GM03348 (cell line): ENCODE data around the gene SHISA4.

Experiments used
- DNase-seq: peaks from one replicate; pipeline ENCODE4 v3.0.0; 2012; ENCODE audit warnings: low spot score

The SHISA4 gene

DNA sequence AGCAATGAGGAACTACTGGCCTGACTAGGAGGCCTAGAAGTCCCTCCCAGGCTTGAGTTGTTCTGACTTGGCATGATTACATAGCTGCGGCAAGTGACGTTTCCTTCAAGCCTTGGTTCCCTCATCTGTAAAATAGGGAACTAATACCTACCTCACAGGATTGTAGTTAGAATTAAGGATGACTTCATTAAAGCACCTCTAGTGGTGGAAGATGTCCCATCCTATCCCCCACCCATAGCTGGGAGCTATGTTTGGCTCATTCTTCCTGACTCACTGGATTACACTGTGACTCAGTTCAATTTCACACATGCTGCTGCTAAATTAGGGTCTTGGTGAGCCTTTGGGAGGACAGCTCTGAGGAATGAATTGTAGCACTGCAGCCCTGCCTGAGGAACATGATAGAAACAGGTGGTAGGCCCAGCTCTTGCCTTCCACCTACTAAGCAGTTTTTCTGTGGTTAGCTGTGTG, 6.0 kb upstream of the SHISA4 start:
- peak; percentile 76 for DNase-seq

DNA sequence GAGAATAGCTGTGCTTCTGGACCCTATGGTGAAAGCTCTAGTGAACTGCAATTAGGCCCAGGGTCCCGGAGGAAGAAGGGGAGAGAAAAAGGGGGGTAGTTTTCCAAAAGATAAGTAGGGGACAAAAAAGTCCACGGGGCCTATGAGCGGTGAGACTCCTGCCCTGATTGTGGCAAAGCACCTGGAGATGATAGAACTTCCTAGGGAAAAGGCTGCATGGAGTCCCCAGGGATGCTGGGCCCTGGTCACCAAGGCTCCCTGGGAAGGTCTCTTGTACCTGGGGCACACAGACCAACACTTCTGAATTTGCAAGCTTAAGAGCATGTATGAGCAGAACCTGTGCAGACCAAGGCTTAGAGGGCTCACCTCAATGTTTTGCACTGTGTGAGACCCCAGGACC, 5.4 kb upstream of the SHISA4 start:
- no peak for DNase-seq

DNA sequence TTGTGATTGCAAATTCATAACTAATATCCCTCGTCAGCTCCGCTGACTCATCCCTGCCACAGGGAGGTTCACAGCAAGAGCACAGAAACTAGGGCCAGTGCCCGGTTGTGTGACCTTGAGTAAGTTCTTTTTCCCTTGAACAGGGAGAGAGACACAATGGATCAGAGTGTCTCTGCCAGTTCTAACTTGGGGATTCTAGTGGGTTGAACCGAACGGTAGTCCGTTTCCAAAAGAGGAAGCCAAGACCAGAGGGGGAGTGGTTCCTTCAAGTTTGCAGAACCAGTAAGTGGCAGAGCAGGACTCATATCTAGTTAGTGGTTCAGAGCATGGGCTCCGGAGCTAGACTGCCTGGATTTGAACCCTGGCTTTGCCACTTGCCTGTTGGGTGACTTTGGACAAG, 4.9 kb upstream of the SHISA4 start:
- peak; percentile 56 for DNase-seq

DNA sequence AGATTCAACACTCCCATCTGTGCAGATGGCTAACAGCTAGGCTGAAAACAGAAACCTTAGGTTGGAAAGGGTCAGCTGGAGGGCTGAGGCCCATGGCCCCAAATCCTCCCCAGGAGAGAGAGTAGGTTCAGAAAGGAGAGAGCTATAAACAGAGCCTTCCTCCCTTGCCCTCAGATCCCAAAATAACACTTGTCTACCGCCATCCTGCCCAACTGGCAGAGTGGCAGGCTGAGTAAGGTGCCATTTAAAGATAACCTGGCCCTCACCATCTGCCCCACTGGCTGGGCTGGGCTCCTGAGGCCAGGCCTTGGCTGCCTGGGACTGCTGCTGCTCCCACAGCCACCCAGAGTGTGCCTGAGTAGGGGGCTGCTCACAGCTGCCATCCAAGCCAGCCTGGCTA, 4.3 kb upstream of the SHISA4 start:
- no peak for DNase-seq

DNA sequence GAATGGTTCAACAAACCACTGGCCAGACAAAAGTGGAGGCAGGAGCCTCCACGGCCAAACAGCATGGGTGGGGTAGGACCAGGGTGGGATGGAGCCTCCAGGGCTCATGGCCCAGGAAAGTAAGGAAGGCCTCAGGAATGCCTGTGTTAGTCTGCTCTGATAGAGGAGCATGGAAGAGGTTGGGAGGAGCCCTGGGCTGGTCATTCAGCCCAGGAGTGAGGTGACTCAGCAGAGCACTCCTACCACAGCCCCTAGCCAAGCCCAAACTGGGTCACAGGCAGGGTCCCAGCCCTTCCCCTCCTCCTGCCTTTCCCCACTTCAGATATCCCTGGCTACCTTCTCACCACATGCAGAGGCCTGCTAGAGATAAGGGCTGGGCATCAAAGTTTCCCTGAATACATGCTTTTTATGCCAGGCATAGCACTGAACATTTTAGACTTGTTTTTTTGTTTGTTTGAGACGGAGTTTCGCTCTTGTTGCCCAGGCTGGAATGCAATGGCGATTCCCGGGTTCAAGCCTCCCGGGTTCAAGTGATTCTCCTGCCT, 3.1 kb upstream of the SHISA4 start:
- peak; percentile 82 for DNase-seq

DNA sequence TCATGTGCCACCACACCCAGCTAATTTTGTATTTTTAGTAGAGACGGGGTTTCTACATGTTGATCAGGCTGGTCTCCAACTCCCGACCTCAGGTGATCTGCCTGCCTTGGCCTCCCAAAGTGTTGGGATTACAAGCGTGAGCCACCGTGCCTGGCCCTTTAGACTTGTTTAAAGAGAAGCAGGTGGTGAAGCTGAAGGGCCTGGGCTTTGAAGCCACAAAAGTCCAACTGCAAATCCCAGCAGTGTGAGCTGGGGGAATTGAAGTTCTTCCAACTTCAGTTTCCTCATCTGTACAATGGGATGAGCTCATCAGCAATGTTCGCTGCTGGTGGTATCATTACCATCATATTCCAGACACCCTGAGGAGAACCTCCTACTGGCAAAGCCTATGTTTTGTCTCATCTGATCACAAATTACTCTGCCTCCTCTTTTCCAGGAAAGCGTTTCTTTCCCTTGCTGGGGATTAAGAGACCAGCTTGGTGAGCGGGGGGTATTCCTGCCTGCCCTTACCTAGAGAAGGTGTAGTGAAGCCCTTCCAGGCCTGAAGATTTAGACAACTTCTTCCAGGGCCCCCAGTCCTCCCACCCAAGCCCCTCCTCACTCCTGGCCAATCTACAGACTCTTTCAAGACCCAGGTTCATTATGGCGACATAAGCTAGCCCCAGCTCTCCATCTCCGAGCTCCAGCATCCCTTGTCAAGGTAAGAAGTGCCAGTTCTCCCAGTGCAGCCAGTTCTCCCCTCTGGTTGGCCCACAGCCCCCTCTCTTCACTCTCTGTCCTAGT, 2.4 kb upstream of the SHISA4 start:
- DNase-seq: no peak

DNA sequence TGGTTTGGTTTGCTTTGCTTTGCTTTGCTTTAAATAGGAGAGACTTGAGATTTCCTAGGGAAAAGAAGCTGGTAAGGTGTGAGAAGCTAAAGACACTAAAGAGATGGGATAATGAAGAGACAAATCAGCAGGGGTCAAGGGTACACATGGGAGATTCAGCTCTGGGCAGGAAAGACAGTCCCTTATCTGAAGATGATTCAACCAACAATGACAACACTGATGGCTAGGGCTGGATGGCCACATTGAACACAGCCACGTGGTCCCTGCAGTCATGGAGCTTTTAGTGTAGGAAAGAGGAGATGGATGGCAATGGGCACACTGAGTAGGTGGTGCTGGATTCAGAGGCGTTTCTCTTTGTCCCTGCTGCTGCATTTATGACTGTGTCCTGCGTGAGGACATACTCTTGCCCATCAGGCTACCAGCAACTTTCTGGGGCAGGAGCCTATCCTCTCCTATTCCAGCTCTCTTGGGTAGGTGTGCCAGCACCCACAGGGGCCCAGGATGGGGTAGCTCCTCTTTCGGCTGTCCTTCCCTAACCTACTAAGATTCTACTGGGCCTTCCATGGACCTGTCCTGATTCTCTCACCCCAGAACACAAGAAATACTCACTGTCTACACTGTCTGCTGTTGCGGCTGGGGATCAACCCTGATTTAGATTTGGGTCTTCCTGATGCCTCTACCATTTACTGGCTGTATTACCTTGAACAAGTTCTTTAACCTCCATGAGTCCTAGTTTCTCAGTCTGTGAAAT, 1.4 kb upstream of the SHISA4 start:
- no peak for DNase-seq

DNA sequence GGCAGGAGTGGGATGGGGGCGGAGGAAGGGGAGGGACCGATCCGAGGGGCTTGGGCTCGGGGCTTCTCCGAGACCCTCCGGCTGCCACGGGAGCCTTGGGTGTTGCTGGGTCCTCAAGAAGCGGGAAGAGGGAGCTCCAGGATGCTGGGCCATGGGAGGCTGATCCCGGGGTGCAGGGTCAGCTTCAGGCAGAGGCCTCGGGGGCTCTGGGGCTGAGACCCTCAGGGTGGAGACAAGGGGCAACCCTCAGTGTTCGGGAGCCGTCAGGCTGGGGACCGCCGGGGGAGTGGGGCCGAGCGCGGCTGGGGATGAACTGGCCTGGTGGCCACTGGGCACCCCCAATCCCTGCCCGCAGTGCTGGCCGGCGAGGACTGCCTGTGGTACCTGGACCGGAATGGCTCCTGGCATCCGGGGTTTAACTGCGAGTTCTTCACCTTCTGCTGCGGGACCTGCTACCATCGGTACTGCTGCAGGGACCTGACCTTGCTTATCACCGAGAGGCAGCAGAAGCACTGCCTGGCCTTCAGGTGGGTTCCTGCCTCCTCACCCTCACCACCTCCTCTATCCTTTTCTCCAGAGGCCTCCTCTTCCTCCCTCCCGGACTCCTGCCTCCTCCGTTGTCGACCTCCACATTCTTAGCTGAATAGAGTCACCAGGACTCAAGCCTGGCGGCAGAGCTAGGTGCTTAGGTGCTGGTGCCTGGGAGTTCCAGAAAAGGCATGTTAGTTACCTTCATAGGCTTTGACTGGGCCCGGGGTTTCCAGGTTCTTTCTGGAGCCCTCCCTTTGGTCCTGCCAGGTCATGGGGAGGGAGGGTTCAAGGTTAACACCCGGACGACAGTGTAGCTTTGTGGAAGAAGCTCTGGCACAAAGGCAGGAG, 631 bp downstream of the SHISA4 start:
- DNase-seq: no peak

DNA sequence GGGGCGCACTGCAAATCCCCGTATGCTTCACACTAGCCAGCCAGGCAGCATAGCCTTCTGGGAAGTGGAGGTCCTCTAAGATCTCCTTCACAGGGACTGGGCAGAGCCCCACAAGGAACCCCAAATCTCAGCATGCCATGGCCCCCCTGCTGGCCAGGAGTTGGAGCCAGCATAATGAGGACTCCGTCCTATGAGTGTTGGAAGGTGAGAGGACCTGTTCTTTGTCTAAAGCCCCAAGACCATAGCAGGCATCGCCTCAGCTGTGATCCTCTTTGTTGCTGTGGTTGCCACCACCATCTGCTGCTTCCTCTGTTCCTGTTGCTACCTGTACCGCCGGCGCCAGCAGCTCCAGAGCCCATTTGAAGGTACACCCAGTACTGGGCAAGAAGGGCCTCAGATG, 1.5 kb downstream of the SHISA4 start:
- no peak for DNase-seq

DNA sequence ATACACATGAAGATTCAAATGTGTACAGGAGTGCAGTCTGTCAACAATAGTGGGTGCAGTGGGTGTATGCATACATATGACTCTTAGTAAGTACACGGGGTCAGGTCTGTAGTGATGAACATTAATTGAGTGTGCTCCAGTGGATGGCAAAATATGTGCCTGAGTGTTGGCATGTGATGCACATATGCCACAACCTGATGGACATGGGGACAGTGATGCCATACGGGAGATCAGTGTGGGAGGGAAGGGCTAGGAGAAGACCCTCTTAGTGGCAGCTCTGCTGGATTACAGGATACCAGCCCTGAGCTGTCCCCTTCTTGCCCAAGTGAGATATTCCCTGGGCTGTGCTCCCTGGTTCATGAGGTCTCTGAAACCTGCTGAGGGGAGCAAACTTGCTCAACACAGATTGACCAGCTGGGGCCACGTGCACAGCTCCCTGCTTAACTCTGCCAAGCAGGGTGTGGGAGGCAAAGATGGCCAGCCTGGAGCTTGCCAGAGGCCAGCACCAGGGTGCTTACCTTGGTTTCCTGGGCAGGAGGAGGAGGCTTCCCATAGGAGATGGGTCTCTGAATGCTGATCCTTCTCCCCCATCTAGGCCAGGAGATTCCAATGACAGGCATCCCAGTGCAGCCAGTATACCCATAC, 2.2 kb downstream of the SHISA4 start:
- no peak for DNase-seq

DNA sequence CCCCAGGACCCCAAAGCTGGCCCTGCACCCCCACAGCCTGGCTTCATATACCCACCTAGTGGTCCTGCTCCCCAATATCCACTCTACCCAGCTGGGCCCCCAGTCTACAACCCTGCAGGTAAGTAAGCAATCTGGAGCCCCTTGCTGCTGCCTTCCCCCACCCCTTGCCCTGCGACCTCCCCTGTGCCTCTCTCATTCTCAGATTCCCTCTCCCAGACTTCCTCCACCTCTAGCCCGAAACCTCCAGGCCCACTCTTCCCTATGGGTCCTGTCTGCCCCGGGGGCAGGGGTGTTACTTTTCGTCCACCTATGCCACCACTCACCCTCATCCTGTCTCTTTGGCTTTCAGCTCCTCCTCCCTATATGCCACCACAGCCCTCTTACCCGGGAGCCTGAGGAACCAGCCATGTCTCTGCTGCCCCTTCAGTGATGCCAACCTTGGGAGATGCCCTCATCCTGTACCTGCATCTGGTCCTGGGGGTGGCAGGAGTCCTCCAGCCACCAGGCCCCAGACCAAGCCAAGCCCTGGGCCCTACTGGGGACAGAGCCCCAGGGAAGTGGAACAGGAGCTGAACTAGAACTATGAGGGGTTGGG, 2.9 kb downstream of the SHISA4 start:
- no peak for DNase-seq

DNA sequence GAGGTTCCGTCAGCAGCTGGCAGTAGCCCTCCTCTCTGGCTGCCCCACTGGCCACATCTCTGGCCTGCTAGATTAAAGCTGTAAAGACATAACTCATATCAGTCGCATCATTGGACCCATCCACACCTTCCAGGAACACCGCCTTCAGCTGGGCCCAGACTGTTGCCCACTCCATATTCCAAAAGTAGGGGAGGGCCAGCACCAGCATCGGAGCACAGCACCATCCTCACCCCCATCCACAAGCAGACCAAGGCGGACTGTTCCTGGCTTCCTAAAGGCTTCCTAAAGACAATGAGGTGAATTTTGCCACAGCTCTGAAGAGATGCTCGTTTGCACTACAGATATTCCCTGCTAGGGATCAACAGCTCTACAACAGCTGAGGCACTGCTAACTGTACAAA, 3.5 kb downstream of the SHISA4 start:
- no peak for DNase-seq

DNA sequence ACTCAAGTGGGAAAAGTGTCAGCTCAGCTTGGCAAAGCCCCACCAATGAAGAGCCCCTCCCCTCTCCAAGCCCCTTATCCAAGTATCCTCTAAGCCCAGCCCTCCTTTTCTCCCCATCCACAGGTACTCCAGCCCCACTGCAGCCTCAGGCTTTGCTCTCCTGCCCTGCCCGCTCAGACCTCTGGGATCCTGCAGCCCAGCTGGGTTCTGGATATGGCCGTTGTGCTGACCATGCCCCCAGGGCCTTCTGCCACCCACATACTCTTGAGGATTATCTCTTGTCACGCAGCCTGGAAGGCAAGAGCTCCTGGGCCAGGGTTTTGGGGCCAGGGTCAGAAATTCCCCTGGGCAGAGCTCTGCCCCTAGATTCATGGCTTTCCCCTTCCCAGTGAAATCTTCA, 4.7 kb downstream of the SHISA4 start:
- DNase-seq: no peak

DNA sequence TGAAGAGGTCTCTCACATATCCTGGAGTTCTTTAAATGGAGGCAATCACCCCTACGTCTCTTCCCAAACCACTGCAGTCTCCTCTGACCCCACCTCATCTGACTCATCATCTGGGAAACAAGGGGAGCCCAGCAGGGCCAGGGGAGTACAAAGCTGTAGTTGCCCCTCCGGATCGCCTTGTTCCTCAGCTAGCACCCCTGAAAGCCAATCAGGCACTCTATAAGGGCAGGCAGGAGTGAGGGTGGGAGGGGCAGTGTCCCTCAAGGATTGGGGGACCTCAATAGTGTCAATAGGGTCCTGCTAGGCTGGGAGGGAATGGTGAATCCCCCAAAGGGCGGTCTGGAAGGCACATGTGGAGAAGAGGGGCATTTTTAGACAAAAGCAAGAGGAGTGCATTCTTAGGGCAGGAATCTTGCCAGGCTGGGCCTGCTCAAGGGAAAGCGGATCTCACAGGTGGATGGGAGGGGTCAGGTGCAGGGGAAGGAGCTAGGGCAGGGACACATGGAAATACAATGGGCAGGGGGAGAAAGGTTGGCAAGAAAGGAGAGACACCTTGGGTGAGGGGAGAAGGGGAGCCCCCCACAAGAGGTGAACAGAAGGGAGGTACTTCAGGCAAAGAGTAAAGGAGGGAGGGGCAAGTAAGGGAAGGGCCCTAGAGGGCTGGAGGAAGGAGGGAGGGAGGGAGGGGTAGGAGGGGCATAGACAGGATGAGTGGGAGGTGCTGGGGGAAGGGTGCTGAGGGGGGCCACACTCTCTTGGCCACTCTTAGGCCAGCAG, 5.8 kb downstream of the SHISA4 start:
- DNase-seq: no peak

DNA sequence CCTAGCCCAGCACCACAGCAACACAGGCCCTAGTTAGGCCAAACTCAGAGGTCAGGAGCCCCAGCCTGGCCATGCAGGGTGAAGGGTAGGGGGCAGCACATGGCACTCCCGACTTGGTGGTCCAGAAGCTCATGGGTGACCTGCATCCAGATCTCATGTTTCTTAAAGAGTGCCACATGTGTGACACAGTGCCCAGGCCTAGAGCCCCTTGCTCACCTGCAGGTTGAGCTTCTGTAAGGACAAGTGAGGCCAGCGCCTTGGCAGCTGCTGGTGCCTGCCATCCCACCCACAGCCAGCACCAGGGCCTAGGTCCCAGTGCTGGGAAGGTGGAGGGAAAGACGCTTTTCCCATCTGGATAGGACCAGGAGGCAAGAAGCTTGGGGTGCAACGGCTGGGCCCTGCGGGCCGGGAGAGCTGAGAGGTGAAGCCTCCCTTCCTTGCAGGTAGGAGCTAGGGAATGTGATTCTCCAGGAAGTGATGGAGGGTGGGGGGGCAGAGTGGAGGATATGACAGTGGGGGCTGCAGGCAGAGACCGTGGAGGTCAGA, 6.5 kb downstream of the SHISA4 start:
- DNase-seq: no peak

DNA sequence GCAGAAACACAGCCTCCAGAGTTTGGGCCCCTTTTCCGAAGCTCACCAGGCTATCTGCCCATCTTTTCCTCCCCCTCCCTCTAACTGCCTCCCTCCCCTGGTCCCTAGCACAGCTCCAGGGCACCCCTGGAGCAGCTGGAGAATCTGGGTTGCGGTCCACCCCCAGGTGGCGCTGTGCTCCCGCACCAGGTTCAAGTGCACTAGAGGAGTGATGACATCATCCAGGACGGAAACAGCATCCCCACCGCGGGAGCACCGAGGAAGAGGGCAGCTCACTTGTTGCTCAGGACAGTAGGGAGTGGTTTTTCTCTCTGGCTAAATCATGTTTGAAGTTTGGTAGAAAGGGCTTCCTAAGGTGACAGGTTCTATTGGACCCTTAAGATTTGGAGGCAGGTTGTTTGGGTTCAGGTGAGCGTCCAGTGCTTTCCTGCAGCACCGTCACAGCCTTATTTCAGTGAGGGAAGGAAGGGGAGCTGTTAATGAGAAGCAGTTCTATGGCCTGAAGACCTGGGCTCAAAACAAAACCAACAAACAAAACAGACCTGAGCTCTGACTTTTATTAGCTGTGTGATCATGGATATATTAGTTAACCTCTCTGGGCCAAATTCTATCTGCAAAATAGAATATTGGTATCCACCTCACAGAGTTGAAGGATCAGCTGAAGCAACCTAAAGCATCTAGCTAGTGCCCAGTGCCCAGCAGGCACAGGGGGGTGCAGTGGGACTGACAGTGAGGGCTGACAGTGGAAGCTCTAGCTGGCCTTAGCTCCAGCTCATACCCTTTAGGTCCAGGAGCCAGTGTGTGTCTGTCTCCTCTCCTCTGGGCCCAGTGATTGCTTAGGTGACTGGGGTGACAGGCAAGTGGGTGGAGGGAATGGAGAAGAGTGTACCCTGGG, 7.5 kb downstream of the SHISA4 start:
- peak; percentile 90 for DNase-seq

DNA sequence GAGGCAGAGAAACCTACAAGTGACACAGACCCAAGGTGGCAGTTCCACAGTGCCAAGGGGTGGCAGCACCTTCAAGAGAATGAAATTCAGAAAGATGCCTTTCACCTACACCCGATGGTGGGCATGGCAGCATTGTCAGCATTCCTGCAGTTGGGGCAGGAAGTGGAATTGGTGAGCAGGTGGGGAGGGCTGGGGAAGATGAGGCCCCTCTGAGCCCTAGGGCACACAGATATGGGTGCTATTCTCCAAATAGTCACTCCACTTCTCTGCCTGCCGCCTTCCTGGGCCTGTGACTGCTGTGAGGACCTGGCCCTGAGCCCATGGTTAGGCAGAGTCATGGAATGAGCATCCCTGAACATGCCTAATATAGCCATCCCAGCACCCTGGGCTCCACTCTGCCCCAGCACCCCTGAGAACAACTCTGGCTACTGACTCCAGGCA, 8.3 kb downstream of the SHISA4 start:
- DNase-seq: peak; percentile 72

DNA sequence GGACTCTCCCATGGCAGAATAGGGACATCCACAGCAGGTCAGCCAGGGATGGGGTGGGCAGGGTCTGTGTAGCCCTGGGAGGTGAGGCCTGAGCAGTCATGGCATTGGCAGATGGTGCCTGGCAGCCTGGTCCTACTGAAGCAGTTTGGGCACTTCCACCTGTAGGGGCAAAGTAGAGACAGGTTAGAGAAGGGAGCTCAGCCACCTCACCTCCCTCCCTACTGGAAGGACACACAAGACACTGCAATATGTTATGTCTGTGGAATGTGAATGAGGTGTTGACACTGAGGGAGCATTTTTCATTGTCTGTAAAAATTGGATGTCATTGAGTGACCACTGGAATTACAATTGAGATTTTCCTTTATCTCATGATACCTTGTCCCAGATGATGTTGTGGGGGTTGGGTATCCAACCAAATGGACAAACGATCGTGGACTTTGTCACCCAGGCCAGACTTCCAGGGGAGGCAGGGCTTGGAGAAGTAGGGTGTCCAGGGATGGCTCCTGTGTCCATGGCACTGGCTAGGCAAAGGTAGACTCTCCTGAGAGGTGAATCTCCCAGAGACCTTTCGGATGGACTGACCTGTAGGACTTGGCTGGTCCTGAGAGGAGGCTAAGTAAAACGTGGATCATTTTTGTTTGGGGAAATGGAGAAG, 9.7 kb downstream of the SHISA4 start:
- no peak for DNase-seq

DNA sequence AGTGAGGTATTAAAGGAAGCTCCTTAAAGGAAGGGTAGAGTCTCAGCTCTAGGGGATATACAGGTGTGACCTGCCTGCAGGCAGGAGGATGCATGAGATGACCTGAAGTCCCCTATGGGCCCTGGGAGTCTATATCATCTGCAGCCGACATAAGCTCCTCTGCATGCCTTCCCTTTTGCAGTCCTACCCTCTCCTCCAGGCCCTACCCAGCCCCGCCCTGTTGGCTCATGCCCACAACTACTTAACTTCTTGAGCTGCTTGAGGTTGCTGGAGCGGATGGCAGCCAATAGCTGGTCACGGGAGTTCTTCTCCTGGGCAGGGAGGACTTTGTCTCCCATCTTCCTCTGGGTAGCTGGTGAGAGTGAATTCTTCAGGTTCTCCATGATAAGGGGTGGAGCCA, 10.3 kb downstream of the SHISA4 start:
- no peak for DNase-seq
